SH-SY5Y (cell line): Measurements from ENCODE around the gene GPRC5A.

Experiments used
- GATA2 ChIP-seq: IDR thresholded peaks from 2 replicates; pipeline ENCODE4 v1.6.1; 2011; ENCODE audit warnings: mild to moderate bottlenecking, low read depth, low read length
- GATA3 ChIP-seq: IDR thresholded peaks from 2 replicates; pipeline ENCODE4 v1.6.1; 2011; ENCODE audit warnings: low read depth, mild to moderate bottlenecking, low read length, moderate library complexity

DNA sequence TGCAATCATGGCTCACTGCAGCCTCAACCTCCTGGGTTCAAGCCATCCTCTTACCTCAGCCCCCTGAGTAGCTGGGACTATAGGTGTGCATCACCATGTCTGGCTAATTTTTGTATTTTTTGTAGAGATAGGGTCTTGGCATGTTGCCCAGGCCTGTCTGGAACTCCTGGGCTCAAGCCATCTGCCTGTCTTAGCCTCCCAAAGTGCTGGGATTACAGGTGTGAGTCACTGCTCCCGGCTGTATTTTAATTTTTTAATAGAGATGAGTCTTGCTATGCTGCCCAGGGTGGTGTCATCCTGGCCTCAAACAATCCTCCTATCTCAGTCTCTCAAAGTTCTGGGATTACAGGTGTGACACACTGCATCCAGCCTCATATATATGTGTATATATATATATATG, 31.7 kb upstream of the GPRC5A start:
- TF ChIP-seq GATA3 (no peak), GATA2 (no peak)
